GM19043 (cell line): ENCODE results near the gene ZMAT1.
"Not testable (repeated sequence)": the region's sequence is repeated elsewhere in the genome, so short reads cannot be mapped to it uniquely, and the experiment has no call there.

Source experiments
- ATAC-seq: cut with Tn5 transposase; IDR thresholded peaks from one replicate; pipeline ENCODE4 v1.9.1; 2021; ENCODE audit warnings: low read depth; ENCODE audit not compliant: unreplicated experiment

Gene ZMAT1

DNA sequence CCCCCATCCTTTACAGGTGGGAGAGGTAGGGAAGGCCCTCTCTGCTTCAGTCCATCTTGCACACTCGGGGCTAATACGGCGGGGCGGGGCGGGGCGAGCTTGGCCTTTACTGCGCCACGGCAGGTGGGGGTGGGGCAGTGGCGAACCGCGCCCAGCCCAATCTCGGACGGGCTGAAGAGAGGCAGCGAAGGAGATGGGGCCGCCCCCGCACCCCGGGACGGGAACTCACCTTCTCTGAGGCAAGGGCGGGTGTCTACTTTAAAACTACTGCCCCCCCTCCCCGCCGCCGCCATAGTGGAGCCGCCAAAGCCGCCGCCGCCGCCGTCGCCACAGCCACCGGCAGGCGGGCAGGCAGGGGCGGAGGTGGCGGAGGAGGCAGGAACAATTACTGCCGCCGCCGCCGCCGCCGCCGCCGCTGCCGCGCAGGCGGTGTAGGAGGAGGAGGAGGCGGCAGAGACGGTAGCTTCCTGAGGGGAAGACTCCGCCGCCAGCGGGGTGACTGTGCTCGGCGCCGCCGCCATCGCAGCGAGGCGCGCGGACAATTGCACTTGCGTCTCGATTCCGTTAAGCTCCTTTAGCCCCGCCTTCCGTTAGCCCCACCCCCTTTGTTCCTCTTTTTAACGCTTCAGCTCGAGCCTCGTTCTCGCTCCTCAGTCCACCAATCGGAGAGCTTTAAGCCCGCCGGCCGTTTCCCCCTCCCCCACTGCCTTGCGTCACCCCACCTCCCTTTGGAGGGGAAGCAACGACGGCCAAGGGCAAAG lies at the start of gene ZMAT1:
Gene ZMAT1, minus strand, starts transcription at position 540 of the 761 bp plus-strand sequence. Its CDS starts 19 bp downstream, at position 521.
- peak; percentile 89 for ATAC-seq

DNA sequence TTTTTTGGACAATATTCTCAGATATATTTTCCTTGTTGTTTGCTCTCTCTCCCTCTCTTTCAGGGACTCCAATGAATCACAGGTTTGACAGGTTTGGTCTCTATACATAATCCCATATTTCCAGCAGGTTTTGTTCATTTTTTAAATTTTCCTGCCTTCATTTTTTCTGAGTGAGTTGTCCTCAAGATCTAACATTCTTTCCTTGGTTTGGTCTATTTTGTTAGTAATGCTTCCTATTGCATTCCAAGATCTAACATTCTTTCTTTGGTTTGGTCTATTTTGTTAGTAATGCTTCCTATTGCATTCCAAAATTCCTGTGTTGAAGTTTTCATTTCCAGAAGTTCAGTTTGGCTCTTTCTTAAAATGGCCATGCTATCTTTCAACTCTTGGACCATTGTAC lies 45.3 kb upstream of the ZMAT1 start:
- no peak for ATAC-seq

DNA sequence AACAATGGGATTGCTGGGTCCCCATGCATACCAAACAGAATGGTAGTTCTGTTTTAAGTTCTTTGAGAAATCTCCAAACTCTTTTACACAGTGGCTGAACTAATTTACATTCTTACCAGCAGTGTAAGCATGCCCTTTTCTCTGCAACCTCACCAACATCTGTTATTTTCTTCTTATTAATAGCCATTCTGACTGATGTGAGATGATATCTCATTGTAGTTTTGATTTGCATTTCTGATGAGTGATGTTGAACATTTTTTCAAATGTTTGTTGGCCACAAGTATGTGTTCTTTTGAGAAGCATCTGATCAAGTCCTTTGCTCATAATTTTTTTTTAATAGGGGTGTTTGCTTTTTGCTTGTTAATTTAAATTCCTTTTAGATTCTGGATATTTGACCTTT lies 41.2 kb upstream of the ZMAT1 start:
- ATAC-seq: no peak

DNA sequence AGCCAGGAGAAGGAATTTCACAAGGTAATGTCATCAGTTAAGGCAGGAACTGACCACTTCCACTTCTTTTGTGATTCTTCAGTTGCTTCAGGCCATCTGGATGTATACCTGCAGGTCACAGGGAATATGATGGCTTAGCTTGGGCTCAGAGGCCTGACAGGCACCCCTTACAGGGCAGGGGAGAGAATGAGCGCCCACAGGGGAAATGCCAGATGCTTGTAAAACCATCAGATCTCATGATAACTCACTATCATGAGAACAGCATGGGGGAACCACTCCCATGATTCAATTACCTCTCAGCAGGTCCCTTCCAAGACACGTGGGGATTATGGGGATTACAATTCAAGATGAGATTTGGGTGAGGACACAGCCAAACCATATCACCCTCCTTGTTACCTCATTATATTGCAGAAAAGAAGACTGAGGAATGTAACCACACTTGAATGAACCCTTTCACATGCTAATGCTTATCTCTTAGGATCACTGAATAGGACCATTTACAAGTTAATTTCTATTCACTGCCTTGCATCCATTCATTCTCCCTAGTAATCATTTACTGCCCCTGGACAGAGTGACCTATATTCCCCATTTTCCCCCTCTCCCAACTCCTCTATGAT lies 33.2 kb upstream of the ZMAT1 start:
- not testable (repeated sequence) for ATAC-seq

DNA sequence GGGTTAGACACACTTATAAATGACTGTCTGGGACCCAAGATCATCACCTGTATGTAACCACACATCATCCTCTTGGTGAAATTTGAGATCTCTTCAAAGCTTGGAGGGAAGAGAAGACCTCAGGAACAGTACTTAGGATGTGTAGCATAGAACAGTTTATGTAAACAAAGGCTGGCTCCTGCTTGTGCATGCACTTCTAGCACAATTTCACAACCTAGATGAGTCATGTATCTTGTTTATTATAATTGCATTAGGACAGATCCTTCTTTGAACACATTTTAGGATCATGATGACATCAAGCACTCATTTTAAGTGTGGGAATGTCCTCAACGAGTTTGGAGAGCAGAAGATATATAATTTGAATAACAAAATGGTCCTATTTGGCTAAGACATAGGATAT lies 26.3 kb upstream of the ZMAT1 start:
- no peak for ATAC-seq

DNA sequence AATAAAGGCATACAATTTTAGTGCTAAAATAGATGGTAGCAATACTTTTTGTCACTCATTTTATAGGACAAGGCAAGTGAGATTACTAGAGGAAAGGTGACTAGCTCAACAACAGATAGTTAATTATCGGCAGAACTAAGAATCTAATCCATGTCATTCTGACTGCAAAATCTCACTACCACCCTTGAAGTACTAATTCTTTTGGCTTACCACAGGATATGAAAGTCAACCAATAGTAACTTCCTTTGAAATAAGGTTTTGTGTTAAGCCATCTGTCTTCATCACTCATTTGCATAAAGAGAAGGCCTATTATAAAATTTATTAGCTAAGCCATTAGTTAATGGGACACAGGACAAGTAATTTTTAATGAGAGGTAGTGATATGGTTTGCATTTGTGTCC lies 25.3 kb upstream of the ZMAT1 start:
- ATAC-seq: no peak

DNA sequence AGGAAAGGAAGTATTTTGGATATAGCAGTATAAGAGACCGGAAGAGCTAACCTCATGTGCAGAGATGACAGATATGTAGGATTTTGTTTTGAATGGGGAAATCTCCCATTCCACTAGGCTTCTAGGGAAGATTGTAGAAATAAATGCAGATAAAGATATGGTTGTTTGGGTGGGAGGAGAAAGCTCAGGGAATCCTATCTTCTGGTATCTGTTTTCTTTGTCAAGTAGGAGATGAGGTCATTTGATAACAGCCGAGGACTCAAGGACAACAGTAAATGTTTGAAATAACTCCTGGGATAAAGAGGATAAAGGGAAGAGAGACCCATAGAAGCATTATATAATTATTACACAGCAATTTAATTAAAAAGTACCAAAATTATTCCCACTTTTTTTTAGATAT lies 24.7 kb upstream of the ZMAT1 start:
- ATAC-seq: no peak

DNA sequence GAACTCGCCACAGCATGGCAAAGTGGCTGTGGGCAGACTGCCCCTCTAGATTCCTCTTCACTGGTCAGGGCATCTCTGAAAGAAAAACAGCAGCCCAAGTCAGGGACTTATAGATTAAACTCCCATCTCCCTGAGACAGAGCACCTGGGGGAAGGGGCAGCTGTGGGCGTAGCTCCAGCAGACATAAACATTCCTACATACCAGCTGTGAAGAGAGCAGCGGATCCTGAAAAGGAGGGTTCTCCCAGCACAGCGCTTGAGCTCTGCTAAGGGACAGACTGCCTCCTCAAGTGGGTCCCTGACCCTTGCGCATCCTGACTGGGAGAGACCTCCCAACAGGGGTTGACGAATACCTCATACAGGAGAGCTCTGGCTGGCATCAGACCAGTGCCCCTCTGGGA lies 18.8 kb upstream of the ZMAT1 start:
- no peak for ATAC-seq

DNA sequence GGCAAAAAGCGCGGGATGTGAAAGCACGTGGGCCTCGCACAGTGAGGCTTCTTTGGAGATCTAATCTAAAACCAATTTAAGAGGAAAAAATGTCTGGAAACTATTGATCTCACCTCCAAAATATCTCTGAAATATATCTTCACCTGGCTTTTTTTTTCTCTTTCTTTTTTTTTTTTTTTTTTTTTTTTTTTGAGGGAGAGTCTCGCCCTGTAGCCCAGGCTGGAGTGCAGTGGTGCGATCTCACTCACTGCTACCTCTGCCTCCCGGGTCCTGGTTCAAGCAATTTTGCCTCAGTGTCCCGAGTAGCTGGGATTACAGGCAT lies 383 bp upstream of the ZMAT1 start:
- ATAC-seq: no peak

DNA sequence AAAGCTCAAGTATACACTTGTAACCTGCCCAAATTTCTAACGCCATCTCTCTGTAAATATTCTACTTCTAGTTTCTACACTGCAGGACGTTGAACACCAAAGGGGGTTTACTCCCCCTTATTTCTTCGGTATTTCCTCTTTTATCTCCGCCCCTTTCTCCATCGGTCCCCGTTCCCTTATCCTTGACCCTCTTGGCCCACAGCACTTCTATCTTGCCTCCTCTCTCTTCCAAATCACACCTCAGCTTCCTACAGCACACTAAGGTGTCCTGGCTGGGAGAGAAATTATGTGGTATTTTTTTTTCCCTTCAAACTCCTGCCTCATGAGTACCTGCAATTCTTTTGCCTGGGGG lies 715 bp downstream of the ZMAT1 start:
- ATAC-seq: no peak

DNA sequence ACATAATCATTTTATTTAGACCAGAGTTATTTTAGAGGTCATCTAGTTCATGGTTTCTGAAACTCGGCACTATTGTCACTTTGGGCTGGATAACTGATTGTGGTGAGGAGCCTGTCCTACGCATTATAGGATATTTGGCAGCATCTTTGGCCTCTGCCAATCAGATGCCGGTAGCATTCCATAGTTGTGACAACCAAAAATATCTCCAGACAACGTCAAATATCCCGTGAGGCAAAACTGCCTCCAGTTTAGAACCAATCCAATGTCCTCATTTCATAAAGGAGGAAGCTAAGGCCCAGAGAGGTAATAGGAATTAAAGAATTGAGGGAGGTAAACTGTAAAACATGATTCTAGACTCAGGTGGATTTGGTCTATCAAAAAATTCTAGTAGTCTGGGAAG lies 6.1 kb downstream of the ZMAT1 start:
- ATAC-seq: no peak

DNA sequence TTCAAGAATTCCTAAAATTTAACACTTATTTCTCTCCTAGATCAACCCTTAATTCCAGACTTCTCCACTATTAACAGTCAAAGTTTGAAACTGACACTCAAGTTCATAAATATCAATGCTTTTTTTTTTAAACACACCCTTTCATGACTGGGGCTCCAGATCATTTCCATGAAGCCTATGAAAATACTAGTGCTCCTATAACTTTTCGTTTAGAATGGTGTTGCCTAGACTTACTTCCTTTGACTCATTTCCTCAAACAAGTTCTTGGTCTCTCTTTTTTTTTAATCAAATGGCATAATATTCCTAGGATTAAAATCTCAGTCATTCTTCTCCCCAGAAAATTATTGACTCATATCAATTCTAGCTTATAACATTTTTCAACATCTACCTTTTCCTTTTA lies 13.1 kb downstream of the ZMAT1 start:
- no peak for ATAC-seq

DNA sequence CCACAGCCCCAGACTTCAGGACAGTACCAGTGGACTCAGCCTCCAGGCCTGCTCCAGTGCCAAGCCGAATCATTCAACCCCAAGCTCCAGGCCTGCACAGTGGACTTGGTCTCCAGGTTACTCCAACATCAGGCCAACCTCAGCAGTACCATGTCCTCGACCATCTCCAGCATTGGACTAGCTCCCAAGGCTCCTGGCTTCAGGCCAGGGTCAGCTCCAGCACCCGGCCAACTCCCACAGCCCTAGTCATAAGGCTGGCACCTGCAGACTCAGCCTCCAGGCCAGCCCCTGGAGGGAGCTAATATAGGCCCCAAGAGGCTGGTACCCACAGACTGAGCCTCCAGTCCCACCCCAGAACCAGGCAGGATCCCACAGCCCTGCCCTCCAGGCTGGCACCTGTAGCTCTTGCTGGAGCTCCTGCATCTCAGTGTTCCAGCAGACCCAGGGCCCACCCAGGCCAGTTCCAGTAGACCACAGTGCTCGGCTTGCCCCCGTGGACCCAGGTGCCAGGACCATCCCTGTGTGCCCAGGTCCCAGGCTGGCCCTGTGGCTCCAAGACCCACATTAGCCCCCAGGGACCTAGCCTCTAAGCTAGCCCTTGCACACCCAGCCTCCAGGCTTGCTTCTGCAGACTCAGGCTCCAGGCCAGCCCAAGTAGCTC lies 25.6 kb downstream of the ZMAT1 start:
- no peak for ATAC-seq

DNA sequence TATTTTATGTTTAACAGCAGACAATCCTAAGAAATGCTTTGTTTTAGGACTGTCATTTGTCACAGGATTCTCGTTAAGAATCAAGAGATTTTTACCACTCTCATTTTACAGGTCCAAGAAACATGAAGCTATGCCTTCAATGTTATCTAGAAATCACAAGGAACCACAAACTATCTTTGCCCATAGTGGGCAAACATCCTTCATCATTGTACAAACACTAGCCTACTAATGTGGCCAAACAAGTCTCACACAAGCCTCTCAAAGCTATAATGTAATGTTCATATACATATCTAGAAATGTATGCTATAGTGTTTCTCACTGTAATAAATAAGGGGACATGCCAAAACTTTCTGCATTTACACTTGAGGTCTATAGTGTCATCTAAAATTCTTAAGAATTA lies 26.8 kb downstream of the ZMAT1 start:
- no peak for ATAC-seq
